GM12872 (cell line): Measurements from ENCODE around the gene GPSM3.

Experiments
- CTCF ChIP-seq: IDR thresholded peaks from 3 replicates; pipeline ENCODE4 v1.5.1; 2011; ENCODE audit warnings: low read depth, mild to moderate bottlenecking, low read length, moderate library complexity; ENCODE audit not compliant: insufficient read depth

GPSM3 gene

GRCh38 chr6:32189069-32189741 lies 3.2 kb downstream of the GPSM3 start:
- no peak for TF ChIP-seq CTCF

GRCh38 chr6:32188381-32189068 lies 3.9 kb downstream of the GPSM3 start:
- TF ChIP-seq CTCF = no peak

- TF ChIP-seq CTCF = no peak
Measured at GRCh38 chr6:32187009-32187709, 5.3 kb downstream of the GPSM3 start.

- no peak for TF ChIP-seq CTCF
Measured at GRCh38 chr6:32184084-32184640, 8.3 kb downstream of the GPSM3 start, which contains the start of gene AGER. Gene AGER, minus strand, starts transcription at chr6:32184253. Its CDS starts 31 bp downstream, at chr6:32184222.

GRCh38 chr6:32183483-32184083 lies 8.9 kb downstream of the GPSM3 start:
- TF ChIP-seq CTCF = no peak

GRCh38 chr6:32183030-32183429 lies 9.4 kb downstream of the GPSM3 start:
- no peak for TF ChIP-seq CTCF

- no peak for TF ChIP-seq CTCF
Measured at GRCh38 chr6:32182555-32182981, 9.9 kb downstream of the GPSM3 start.
